GM19397 (cell line): ENCODE results near the gene BRAF.
"Not testable (repeated sequence)": the region's sequence is repeated elsewhere in the genome, so short reads cannot be mapped to it uniquely, and the experiment has no call there.

ENCODE experiments used
- ATAC-seq: cut with Tn5 transposase; IDR thresholded peaks from one replicate; pipeline ENCODE4 v1.9.1; 2021; ENCODE audit warnings: mild to moderate bottlenecking, moderate library complexity; ENCODE audit not compliant: unreplicated experiment

The BRAF gene

GRCh38 chr7:140722254-140722653 lies 202.5 kb downstream of the BRAF start:
- ATAC-seq, result no peak

- ATAC-seq, result no peak
Measured at GRCh38 chr7:140719721-140720120, 205.0 kb downstream of the BRAF start.

- no peak for ATAC-seq
Measured at GRCh38 chr7:140714331-140715040, 210.2 kb downstream of the BRAF start.

GRCh38 chr7:140712392-140712791 lies 212.3 kb downstream of the BRAF start:
- ATAC-seq, result not testable (repeated sequence)

GRCh38 chr7:140708764-140709163 lies 216.0 kb downstream of the BRAF start:
- ATAC-seq, result not testable (repeated sequence)

- ATAC-seq, result no peak
Measured at GRCh38 chr7:140707132-140707531, 217.6 kb downstream of the BRAF start.

GRCh38 chr7:140704205-140704604 lies 220.5 kb downstream of the BRAF start:
- no peak for ATAC-seq

GRCh38 chr7:140702774-140703173 lies 222.0 kb downstream of the BRAF start:
- no peak for ATAC-seq

- no peak for ATAC-seq
Measured at GRCh38 chr7:140698477-140698876, 226.3 kb downstream of the BRAF start.

GRCh38 chr7:140697447-140698143 lies 227.1 kb downstream of the BRAF start:
- no peak for ATAC-seq

- peak; percentile 90 for ATAC-seq
Measured at GRCh38 chr7:140696680-140697446, 227.9 kb downstream of the BRAF start, which contains the start of gene NDUFB2. TSS of gene NDUFB2 (plus strand) at chr7:140696708. CDS start at chr7:140696745, 37 bp downstream.

- ATAC-seq, result no peak
Measured at GRCh38 chr7:140696024-140696679, 228.6 kb downstream of the BRAF start.

GRCh38 chr7:140695381-140695780 lies 229.3 kb downstream of the BRAF start:
- ATAC-seq, result no peak

GRCh38 chr7:140694592-140694991 lies 230.1 kb downstream of the BRAF start:
- no peak for ATAC-seq

- ATAC-seq, result not testable (repeated sequence)
Measured at GRCh38 chr7:140693849-140694248, 230.9 kb downstream of the BRAF start.

- ATAC-seq, result no peak
Measured at GRCh38 chr7:140691376-140692045, 233.2 kb downstream of the BRAF start.

- ATAC-seq, result no peak
Measured at GRCh38 chr7:140689199-140690152, 235.3 kb downstream of the BRAF start.

GRCh38 chr7:140688341-140688740 lies 236.4 kb downstream of the BRAF start:
- no peak for ATAC-seq

- no peak for ATAC-seq
Measured at GRCh38 chr7:140686921-140687320, 237.8 kb downstream of the BRAF start.
